ENCODE results near the gene SPTA1.

The SPTA1 gene

GRCh38 chr1:158685085-158685484 lies 1.4 kb downstream of the SPTA1 start:
- no peak for DNase-seq (ENCODE audit: low read depth, low spot score)

GRCh38 chr1:158681606-158682005 lies 4.9 kb downstream of the SPTA1 start:
- no peak for DNase-seq (ENCODE audit: low read depth, low spot score)

GRCh38 chr1:158679289-158679688 lies 7.2 kb downstream of the SPTA1 start:
- DNase-seq (ENCODE audit: low read depth, low spot score), result no peak

GRCh38 chr1:158675563-158676323 lies 10.8 kb downstream of the SPTA1 start:
- no peak for DNase-seq (ENCODE audit: low read depth, low spot score)

GRCh38 chr1:158674302-158674701 lies 12.2 kb downstream of the SPTA1 start:
- no peak for DNase-seq (ENCODE audit: low read depth, low spot score)

- no peak for DNase-seq (ENCODE audit: low read depth, low spot score)
Measured at GRCh38 chr1:158666037-158666436, 20.5 kb downstream of the SPTA1 start.

- no peak for DNase-seq (ENCODE audit: low read depth, low spot score)
Measured at GRCh38 chr1:158654571-158654970, 31.9 kb downstream of the SPTA1 start.

GRCh38 chr1:158654086-158654485 lies 32.4 kb downstream of the SPTA1 start:
- no peak for DNase-seq (ENCODE audit: low read depth, low spot score)

- DNase-seq (ENCODE audit: low read depth, low spot score), result no peak
Measured at GRCh38 chr1:158652721-158653334, 33.7 kb downstream of the SPTA1 start.

- DNase-seq (ENCODE audit: low read depth, low spot score), result no peak
Measured at GRCh38 chr1:158649052-158649451, 37.5 kb downstream of the SPTA1 start.

- DNase-seq (ENCODE audit: low read depth, low spot score), result no peak
Measured at GRCh38 chr1:158646465-158646864, 40.0 kb downstream of the SPTA1 start.

- no peak for DNase-seq (ENCODE audit: low read depth, low spot score)
Measured at GRCh38 chr1:158644449-158644848, 42.1 kb downstream of the SPTA1 start.

GRCh38 chr1:158638904-158639303 lies 47.6 kb downstream of the SPTA1 start:
- no peak for DNase-seq (ENCODE audit: low read depth, low spot score)

GRCh38 chr1:158638146-158638545 lies 48.4 kb downstream of the SPTA1 start:
- DNase-seq (ENCODE audit: low read depth, low spot score), result no peak

GRCh38 chr1:158613764-158614163 lies 72.8 kb downstream of the SPTA1 start:
- no peak for DNase-seq (ENCODE audit: low read depth, low spot score)

- DNase-seq (ENCODE audit: low read depth, low spot score), result no peak
Measured at GRCh38 chr1:158611916-158612315, 74.6 kb downstream of the SPTA1 start.

GRCh38 chr1:158607296-158607695 lies 79.2 kb downstream of the SPTA1 start:
- DNase-seq (ENCODE audit: low read depth, low spot score), result no peak

GRCh38 chr1:158604968-158605367 lies 81.5 kb downstream of the SPTA1 start, which contains the start of gene OR10Z1:
Gene OR10Z1 (plus strand): TSS chr1:158605268. CDS start chr1:158606439, 1,171 bp downstream.
- no peak for DNase-seq (ENCODE audit: low read depth, low spot score)

- DNase-seq (ENCODE audit: low read depth, low spot score), result no peak
Measured at GRCh38 chr1:158600735-158601134, 85.8 kb downstream of the SPTA1 start.

- no peak for DNase-seq (ENCODE audit: low read depth, low spot score)
Measured at GRCh38 chr1:158586942-158587341, 99.6 kb downstream of the SPTA1 start.

GRCh38 chr1:158583962-158584361 lies 102.6 kb downstream of the SPTA1 start:
- DNase-seq (ENCODE audit: low read depth, low spot score), result no peak

- DNase-seq (ENCODE audit: low read depth, low spot score), result no peak
Measured at GRCh38 chr1:158579733-158580132, 106.8 kb downstream of the SPTA1 start, which contains the start of gene OR10X1. Gene OR10X1 (minus strand): TSS chr1:158579899. CDS start chr1:158579899, 0 bp downstream.

GRCh38 chr1:158577561-158577960 lies 109.0 kb downstream of the SPTA1 start:
- no peak for DNase-seq (ENCODE audit: low read depth, low spot score)
